ENCODE data around the gene POFUT1. TPM values are rescaled to one million over a fixed set of nuclear protein-coding genes. Genes with fewer than 3 reads are reported as not detected.

The POFUT1 gene
- total RNA-seq, 4 donors from 2014 or later, result 11.2 to 47.1 (median 23.3) TPM

GRCh38 chr20:32216179-32217142 is 8.8 kb downstream of the POFUT1 start:
- H3K27me3 ChIP-seq, result no peaks in the 10 kb centered on the region
- TF ChIP-seq, protein P1, sequence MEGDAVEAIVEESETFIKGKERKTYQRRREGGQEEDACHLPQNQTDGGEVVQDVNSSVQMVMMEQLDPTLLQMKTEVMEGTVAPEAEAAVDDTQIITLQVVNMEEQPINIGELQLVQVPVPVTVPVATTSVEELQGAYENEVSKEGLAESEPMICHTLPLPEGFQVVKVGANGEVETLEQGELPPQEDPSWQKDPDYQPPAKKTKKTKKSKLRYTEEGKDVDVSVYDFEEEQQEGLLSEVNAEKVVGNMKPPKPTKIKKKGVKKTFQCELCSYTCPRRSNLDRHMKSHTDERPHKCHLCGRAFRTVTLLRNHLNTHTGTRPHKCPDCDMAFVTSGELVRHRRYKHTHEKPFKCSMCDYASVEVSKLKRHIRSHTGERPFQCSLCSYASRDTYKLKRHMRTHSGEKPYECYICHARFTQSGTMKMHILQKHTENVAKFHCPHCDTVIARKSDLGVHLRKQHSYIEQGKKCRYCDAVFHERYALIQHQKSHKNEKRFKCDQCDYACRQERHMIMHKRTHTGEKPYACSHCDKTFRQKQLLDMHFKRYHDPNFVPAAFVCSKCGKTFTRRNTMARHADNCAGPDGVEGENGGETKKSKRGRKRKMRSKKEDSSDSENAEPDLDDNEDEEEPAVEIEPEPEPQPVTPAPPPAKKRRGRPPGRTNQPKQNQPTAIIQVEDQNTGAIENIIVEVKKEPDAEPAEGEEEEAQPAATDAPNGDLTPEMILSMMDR (IDR thresholded peaks at IDR 0.05), result no peak
- TF ChIP-seq POLR2A (IDR thresholded peaks at IDR 0.05), result no peak

DNA sequence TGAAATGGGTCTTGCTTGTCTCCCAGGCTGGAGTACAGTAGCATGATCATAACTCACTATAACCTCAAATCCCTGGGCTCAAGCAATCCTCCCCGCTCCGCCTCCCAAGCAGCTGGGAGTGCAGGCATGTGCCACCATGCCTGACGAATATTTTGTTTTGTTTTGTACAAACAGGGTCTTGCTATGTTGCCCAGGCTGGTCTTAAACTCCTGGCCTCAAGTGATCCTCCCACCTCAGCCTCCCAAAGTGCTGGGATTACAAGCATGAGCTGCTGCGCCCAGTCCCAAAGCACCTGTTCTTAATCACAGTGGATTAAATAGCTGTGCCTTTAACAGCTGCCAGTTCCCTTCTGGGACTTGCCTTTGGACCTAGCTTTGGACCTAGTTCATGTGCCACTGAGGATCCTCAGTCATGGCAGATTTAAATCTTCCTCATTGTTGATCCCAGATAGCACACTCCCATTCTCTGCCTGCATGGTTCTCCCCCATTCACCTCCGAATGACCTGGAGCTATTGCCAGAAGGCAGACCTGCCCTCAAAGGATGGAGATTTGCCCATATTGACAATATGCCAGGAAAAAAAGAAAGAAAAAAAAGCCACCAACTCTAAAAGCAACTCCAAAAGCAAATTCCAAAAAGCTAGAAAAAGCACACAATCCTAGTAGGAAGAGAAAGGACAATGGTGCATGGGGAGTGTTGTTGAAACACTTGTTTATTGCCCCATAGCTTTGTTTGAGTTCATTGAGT is 10.6 kb downstream of the POFUT1 start:
- Histone ChIP-seq H3K27ac (no peak overlapping the region), H3K4me3 (no peak overlapping the region), H3K36me3 (no peaks in the 10 kb centered on the region), H3K4me1 (no peaks in the 10 kb centered on the region), H3K27me3 (no peaks in the 10 kb centered on the region), H3K9me3 (no peaks in the 10 kb centered on the region)
- DNase-seq, result no peak
- intact Hi-C loops (cut with DNase I; ENCODE audit: low total_unique reads), result no loop called here
- no peak for TF ChIP-seq POLR2A (IDR thresholded peaks at IDR 0.05)
- TF ChIP-seq, protein P1 (IDR thresholded peaks at IDR 0.05), result no peak

More at GRCh38 chr20:32216179-32217142, 8.8 kb downstream of the POFUT1 start:
- no peaks in the 10 kb centered on the region for H3K4me1 ChIP-seq
- H3K36me3 ChIP-seq, result no peaks in the 10 kb centered on the region
- H3K27ac ChIP-seq, result no peak overlapping the region
- DNase-seq, result no peak
- intact Hi-C loops (cut with DNase I; ENCODE audit: low total_unique reads), result no loop called here
- H3K9me3 ChIP-seq, result no peaks in the 10 kb centered on the region
- H3K4me3 ChIP-seq, result no peak overlapping the region

- no peak for DNase-seq
- intact Hi-C loops (cut with DNase I; ENCODE audit: low total_unique reads), result no loop called here
- no peaks in the 10 kb centered on the region for H3K36me3 ChIP-seq
- no peaks in the 10 kb centered on the region for H3K27me3 ChIP-seq
- H3K27ac ChIP-seq, result no peak overlapping the region
- no peak for TF ChIP-seq POLR2A (IDR thresholded peaks at IDR 0.05)
- TF ChIP-seq, protein P1 (IDR thresholded peaks at IDR 0.05), result no peak
- no peak overlapping the region for H3K4me3 ChIP-seq
- no peaks in the 10 kb centered on the region for H3K4me1 ChIP-seq
- H3K9me3 ChIP-seq, result no peaks in the 10 kb centered on the region
These were observed 16.8 kb downstream of the POFUT1 start for GRCh38 chr20:32224463-32224862.

DNA sequence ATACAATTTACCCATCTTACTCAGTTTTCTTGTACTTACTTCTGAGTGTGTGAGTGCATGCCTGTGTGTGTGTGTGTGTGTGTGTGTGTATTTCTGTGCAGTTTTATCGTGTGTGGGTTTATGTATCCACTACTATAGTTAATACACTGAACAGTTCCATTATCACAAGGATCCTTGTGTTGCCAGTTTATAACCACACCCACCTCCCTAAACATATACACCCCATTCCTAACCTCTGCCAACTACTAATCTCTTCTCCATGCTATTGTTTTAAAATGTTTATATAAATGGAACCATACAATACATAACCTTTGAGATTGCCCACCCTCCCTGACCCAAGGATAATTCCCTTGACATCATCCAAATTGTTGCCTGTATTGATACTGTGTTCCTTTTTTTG is 18.7 kb downstream of the POFUT1 start:
- no peaks in the 10 kb centered on the region for H3K36me3 ChIP-seq
- intact Hi-C loops (cut with DNase I; ENCODE audit: low total_unique reads), result no loop called here
- H3K27me3 ChIP-seq, result no peaks in the 10 kb centered on the region
- no peak overlapping the region for H3K4me3 ChIP-seq
- H3K27ac ChIP-seq, result no peak overlapping the region
- no peaks in the 10 kb centered on the region for H3K4me1 ChIP-seq
- no peak for TF ChIP-seq POLR2A (IDR thresholded peaks at IDR 0.05)
- TF ChIP-seq, protein P1 (IDR thresholded peaks at IDR 0.05), result no peak
- no peak for DNase-seq
- H3K9me3 ChIP-seq, result no peaks in the 10 kb centered on the region

DNA sequence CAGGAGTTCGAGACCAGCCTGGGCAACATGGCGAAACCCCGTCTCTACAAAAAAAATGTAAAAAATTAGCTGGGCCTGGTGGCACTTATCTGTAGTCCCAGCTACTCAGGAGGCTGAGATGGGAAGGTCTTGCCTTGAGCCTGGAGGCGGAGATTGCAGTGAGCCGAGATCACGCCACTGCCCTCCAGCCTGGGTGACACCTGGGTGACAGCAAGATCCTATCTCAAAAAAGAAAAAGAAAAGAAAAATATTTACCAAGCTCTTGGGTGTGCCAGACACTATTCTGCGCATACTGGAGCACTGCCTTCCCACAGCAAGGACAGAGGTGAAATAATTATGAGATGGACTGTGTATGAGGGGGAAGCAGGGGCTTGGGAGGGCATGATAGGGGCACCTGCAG is 19.6 kb downstream of the POFUT1 start:
- DNase-seq, result no peak
- no peak for TF ChIP-seq POLR2A (IDR thresholded peaks at IDR 0.05)
- TF ChIP-seq, protein P1 (IDR thresholded peaks at IDR 0.05), result no peak
- Histone ChIP-seq H3K4me3 (no peak overlapping the region), H3K4me1 (no peaks in the 10 kb centered on the region), H3K9me3 (no peaks in the 10 kb centered on the region), H3K36me3 (no peaks in the 10 kb centered on the region), H3K27me3 (no peaks in the 10 kb centered on the region), H3K27ac (no peak overlapping the region)
- intact Hi-C loops (cut with DNase I; ENCODE audit: low total_unique reads), result no loop called here

All from uterus (tissue), 4 donors.